GM18508 (cell line): ENCODE results near the gene SUPT3H.

Source experiments
- ATAC-seq: cut with Tn5 transposase; IDR thresholded peaks from one replicate; pipeline ENCODE4 v1.9.1; 2021; ENCODE audit warnings: moderate number of reproducible peaks; ENCODE audit not compliant: insufficient read depth, unreplicated experiment

Gene SUPT3H

DNA sequence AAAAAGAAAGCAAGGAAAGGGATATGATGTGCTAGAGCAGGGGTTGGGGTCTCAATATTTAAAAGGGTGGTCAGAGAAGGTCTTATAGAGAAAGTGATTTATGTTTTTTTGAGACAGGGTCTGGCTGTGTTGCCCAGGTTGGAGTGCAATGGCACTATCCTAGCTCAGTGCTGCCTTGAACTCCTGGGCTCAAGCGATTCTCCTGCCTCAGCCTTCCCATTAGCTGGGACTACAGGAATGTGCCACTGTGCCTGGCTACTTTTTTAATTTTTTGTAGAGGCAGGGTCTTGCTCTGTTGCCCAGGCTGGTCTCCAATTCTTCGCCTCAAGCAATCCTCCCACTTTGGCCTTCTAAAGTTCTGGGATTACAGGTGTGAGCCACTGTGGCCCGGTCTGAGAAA, 557.0 kb downstream of the SUPT3H start:
- ATAC-seq, result no peak

DNA sequence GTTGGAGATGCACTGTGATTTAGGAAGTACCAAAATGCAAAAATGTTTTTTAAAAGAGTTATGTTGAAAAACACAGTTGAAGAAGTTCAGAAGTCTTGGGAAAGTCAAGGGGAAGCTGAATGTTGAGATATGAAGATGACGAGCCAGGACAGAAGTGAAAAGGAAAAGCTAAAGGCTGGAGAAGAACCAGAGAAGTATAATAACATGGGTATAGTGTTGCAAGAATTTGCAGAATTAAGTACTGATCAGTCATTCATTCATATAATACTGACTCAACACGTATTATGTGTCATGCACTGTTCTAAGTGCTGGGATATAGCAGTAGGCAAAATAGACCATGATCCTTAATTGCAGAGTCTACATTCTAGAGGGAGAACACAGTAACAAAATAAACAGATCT, 557.4 kb downstream of the SUPT3H start:
- no peak for ATAC-seq

DNA sequence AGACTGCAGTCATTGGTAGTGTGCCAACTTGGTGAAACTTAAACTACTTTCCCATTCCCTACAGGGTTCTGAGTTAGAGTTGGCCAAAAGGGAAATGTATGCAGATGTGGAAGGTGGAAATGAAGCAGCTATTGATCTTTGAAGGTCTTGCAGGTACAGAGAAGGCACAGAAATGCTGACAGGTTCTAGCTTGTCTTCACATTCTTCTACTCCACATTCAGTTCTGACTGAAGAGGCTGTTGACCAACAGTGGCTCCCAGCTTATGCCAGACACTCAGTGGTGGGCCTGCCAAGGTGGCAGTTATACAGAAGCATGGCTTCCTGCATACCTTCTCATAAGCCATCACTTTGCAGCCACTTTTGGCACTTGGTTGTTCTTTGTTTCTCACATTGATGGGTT, 566.3 kb downstream of the SUPT3H start:
- no peak for ATAC-seq

- no peak for ATAC-seq
Observed at GRCh38 chr6:44809258-44809657, 568.5 kb downstream of the SUPT3H start.

DNA sequence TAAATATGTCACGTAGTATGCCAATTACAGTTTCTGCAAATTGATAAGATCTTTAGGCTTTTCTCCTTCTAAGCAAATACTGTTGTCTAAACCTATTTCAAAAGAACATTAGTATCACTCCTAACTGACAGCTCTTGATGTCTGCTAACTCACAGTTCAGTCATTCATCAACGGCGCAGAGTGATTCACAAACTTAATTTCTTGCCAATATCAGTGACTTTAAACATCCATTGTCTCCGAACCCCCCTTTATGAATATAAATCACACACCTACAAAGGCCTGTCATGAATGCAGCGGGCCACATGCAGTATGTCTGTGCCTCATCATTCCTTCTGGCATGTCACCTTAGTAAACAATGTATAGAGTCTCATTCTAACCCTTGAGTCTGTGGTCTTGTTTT, 569.6 kb downstream of the SUPT3H start:
- no peak for ATAC-seq

- ATAC-seq, result no peak
Observed at GRCh38 chr6:44806656-44807055, 571.1 kb downstream of the SUPT3H start.

GRCh38 chr6:44805238-44805846, 572.4 kb downstream of the SUPT3H start:
- ATAC-seq, result no peak

DNA sequence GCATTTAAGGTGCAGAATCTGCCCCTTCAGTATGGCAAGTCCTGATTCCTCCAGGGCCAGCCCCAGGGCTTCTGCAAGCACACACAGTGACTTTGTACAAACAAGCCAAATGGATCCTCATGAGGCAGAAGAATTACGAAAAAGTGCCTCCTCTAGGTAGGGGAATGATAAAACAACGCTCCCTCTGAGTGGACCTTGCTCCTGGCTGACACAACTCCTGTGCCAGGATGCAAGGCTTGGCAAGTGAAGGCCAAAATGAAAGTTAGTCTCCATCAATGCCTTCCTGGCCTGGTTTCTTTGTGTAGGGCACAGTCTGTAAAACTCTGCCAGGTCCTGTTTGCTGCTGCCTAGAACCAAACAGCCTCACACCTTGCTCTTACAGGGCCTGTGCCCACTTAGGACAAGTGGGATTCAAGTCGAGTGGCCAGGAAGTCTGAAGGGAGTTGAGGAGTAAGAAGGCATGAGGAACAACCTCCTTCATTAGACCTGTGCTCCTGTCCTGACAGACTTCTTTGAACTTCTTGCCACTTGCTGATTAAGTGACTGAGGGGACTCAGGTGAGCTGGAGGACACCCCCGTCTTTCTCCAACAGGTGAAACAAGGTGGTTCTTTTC, 573.1 kb downstream of the SUPT3H start:
- no peak for ATAC-seq

- no peak for ATAC-seq
Observed at GRCh38 chr6:44804016-44804415, 573.7 kb downstream of the SUPT3H start.

GRCh38 chr6:44800784-44801592, 576.7 kb downstream of the SUPT3H start:
- ATAC-seq, result no peak

DNA sequence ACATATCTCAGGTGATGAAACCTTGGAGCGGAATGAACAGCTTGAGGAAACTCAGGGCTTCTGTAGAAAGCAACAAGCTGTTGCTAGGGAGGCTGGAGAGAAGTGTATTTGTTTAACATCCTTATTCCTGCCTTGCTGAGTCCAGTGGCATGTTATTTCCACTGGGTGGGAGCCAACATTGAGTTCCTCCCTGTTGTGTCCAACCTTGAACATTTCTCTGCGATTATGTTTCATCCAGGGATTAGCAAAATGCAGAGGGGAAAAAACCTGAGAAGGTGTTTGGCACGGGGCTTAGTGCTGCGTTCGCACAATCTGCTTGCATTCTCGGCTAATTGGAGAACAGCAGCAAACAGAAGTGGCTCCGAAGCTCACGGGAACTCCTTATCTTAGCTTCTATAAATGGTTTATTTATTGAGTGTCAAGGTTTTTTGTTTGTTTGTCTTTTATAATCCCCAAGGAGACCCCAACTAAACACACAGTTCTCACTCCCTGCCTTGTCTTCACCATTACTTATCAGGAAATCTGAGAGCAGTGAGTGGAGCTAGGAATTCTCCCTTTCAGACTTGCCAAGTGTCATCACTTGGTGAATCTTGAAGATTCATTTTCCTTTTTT, 577.5 kb downstream of the SUPT3H start:
- no peak for ATAC-seq

DNA sequence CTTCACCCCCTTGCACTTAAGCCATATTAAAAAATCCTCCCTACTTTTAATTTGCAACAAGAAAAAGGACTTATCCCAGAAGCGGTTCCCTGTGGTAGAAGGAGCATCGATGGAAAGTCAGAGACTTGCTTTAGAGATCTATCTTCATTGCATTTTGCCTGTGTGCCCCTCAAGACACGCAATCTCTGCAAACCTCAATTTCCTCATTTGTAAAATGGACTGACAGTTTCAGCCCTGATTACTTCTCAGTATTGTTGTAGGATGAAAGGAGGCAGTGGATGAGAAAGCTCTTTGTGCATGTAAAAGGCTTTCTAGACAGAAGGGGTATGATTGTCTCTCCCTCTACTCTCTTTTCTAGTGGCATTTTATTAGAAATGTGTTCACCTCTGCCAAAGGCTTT, 580.0 kb downstream of the SUPT3H start:
- ATAC-seq, result no peak

DNA sequence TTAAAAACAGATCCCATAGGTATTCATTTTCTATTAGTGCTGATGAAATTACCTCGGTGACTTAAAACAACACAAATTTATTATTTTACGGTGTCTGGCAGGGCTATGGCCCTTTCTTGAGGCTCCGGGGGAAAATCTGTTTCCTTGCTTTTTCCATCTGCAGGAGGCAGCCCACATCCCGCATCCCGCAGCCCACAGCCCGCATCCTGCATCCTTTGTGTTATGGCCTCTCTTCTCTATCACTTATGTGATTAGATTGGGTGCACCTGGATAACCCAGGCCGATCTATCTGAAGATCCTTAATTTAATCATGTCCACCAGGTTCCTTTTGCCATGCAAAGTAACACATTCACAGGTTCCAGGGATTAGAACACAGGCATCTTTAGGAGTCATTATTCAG, 582.4 kb downstream of the SUPT3H start:
- ATAC-seq, result no peak

DNA sequence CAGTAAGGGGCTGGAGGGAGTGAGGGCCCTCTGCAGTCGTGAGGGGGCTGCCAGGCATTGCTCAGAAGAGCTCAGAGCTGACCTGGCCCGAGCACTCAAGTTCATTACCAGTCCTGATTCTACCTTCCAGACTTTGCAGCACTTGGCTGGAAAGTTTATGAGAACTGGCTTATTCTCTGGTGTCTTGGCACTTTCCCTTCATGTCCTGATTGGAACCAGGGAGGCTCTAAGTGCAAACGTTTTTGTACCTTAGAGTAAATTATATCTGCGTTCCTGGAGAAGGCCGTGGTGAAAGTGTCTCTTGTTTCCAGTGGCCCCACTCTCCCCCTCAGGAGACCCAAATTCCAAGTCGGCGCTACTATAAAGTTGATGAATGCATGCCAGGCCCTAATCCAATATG, 587.9 kb downstream of the SUPT3H start:
- ATAC-seq, result no peak

- ATAC-seq, result no peak
Observed at GRCh38 chr6:44789061-44789460, 588.7 kb downstream of the SUPT3H start.

DNA sequence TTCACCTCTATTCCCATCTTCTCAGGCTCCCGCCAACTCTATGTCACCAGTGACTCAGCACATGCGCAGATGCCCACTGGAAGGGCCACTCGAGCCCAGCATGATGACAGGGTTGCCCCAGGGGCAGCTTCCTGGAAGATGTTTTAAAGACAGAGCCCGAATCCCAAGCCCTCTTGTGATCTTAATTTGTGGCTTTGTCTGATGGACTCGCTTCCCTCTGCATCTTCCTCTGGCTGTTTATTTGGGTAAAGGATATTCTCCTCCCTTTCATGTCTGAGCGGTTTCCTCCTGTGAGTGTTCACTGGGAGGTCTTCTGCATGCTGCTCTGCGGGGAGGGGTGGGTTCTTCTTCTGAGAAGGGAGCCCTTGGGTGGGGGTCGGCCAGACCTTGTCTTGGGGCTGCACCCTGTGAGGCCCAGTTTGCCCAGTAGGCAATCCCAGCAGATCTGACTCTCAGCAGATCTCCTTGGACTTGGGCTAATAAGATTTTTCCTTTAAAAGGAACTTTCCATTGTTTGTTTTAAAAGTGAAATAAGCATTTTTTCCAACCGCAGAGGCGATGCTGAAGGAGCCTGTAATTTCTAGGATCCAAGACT, 589.2 kb downstream of the SUPT3H start:
- no peak for ATAC-seq

DNA sequence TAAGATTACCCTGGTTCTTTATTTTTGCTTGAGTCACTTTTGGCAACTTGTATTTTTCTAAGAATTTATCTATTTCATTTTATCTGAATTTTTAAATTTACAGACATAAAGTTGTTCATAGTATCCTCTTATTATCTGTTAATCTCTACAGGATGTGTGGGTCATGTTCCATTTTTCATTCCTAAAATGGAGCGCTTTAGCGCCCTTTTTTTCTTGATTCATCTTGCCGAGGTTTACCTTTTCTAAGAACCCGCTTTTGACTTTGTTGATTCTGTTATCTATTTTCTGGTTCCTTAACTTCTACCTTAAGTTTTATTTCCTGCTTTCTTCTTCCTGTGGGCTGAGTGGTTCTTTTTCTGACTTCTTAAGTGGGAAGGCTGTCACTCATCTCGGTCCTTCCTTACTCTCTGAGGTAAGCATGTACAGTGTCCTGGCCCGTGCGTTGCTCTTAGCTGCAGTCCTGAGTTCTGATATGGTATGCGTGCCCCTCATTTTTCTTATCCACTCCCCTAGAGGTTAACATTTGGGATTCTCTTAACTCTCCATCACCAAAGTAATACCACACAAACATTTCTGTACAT, 590.4 kb downstream of the SUPT3H start:
- no peak for ATAC-seq

DNA sequence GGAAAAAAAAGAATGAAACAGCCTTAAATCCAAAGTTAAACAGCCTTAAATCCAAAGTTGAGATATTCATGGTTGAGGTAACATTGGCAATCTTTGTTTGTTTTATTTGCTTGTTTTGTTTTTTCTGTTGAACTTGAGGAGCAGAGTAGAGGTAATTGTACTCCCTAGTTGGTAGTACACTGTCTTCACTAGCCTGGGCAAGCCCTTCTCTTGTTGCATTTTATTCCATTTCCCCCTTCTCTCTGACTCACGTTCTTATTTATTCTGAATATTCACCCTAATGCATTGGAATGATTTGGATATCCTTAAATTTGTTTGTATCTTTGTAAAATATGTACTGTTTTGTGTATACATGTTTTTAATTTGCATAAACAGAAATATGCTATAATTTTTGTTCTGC, 592.6 kb downstream of the SUPT3H start:
- no peak for ATAC-seq

DNA sequence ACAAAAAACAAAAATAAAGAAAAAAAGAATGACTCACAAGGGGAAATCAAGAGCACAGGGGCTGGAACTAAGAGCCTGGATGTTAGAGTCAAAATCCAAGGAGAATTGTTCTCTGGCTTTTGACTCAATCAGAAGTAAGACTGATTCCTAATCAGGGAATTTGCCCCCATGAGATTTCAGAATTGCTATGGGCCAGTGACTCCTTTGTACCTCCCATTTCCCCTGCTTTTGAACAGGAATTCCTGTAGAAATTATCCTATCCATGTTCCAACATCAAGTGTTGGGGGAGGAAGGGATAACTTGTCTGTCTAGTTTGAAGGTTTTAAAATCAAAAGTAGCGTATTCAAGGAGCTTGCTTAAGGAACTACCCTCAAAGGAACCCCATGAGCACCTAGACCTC, 593.5 kb downstream of the SUPT3H start:
- ATAC-seq, result no peak

DNA sequence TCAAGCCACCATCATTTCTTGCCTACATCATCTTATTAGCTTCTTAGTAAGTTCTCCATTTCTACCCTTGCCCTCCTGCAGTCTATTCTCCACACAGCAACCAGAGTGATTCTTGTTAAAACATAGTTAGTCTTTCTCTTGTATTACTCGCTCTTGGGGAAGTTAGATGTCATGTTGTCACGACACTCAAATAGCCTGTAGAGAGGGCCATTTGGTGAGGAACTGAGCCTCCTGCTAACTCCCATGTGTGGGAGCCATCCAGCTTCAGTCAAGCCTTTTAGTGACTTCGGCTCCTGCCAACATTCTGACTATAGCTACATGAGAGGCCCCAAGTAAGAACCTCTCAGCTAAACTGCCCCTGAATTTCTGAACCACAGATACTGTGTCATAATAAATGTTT, 594.8 kb downstream of the SUPT3H start:
- ATAC-seq, result no peak
